Measurements from ENCODE around the gene USP21.
A peak's percentile ranks its signal among the peaks of the same experiment; 100 is the strongest.
"Not testable (repeated sequence)": the region's sequence is repeated elsewhere in the genome, so short reads cannot be mapped to it uniquely, and the experiment has no call there.

The USP21 gene

GRCh38 chr1:161113915-161114314 lies 45.4 kb upstream of the USP21 start:
- Histone ChIP-seq H3K4me3 (ENCODE audit: insufficient read depth in 1 of 2, low read depth in 1 of 2, low read length in 2 of 2) (no peak overlapping the region), H2AK5ac (ENCODE audit: low read length, severe bottlenecking) (no peak overlapping the region), H3K27ac (ENCODE audit: low read length, poor library complexity, severe bottlenecking) (no peak overlapping the region), H3K4me1 (ENCODE audit: control insufficient read depth, insufficient read depth, low read depth, low read length) (peaks cover 13% of the 10 kb centered on the region), H2AFZ (ENCODE audit: low read depth, low read length) (no peak overlapping the region), H2BK12ac (ENCODE audit: low read length in 2 of 2) (no peak overlapping the region), H3K79me1 (replicated peaks; ENCODE audit: low read length, poor library complexity, severe bottlenecking) (peaks cover 3% of the 10 kb centered on the region), H3K4ac (ENCODE audit: low read depth in 1 of 2, low read length in 2 of 2) (no peak overlapping the region), H2BK5ac (ENCODE audit: low read depth, low read length, poor library complexity, severe bottlenecking) (no peak overlapping the region), H3K9ac (ENCODE audit: low read length) (peak overlapping the region; percentile 2), H3K9me3 (ENCODE audit: control insufficient read depth, low read length) (no peaks in the 10 kb centered on the region), H4K91ac (ENCODE audit: low read length) (no peak overlapping the region), H3K4me2 (ENCODE audit: low read length, poor library complexity, severe bottlenecking) (no peak overlapping the region), H2BK120ac (ENCODE audit: low read depth, low read length) (no peak overlapping the region), H4K8ac (ENCODE audit: low read length) (no peak overlapping the region), H2BK15ac (ENCODE audit: low read depth, poor library complexity, severe bottlenecking) (no peak overlapping the region), H3K27me3 (ENCODE audit: control insufficient read depth in 1 of 2, insufficient read depth in 1 of 2, low read length in 2 of 2) (no peaks in the 10 kb centered on the region), H3K23ac (ENCODE audit: low read length in 2 of 2) (no peak overlapping the region), H3K18ac (ENCODE audit: low read depth in 1 of 2, low read length in 2 of 2) (no peak overlapping the region), H3K14ac (ENCODE audit: low read length in 2 of 2) (no peak overlapping the region), H3K36me3 (ENCODE audit: control insufficient read depth in 1 of 2, insufficient read depth in 2 of 2, low read depth in 1 of 2, low read length in 2 of 2) (peaks cover 10 to 31% of the 10 kb centered on the region in 2 experiments)
- 98% methylated on average over 1 of the region's 1 CpG for WGBS
- DNase-seq: no peak

GRCh38 chr1:161114556-161114955 lies 44.7 kb upstream of the USP21 start:
- H3K27ac ChIP-seq (ENCODE audit: low read length, poor library complexity, severe bottlenecking): no peak overlapping the region
- no peak overlapping the region for H3K14ac ChIP-seq (ENCODE audit: low read length in 2 of 2)
- H3K79me1 ChIP-seq (replicated peaks; ENCODE audit: low read length, poor library complexity, severe bottlenecking): peaks cover 8% of the 10 kb centered on the region
- H2AFZ ChIP-seq (ENCODE audit: low read depth, low read length): no peak overlapping the region
- no peak overlapping the region for H2BK15ac ChIP-seq (ENCODE audit: low read depth, poor library complexity, severe bottlenecking)
- H2AK5ac ChIP-seq (ENCODE audit: low read length, severe bottlenecking): no peak overlapping the region
- no peak overlapping the region for H2BK120ac ChIP-seq (ENCODE audit: low read depth, low read length)
- 100% methylated on average over 1 of the region's 2 CpGs for WGBS
- H3K4me2 ChIP-seq (ENCODE audit: low read length, poor library complexity, severe bottlenecking): no peak overlapping the region
- H4K8ac ChIP-seq (ENCODE audit: low read length): no peak overlapping the region
- peaks cover 14 to 29% of the 10 kb centered on the region in 2 experiments for H3K36me3 ChIP-seq (ENCODE audit: control insufficient read depth in 1 of 2, insufficient read depth in 2 of 2, low read depth in 1 of 2, low read length in 2 of 2)
- no peaks in the 10 kb centered on the region for H3K27me3 ChIP-seq (ENCODE audit: control insufficient read depth in 1 of 2, insufficient read depth in 1 of 2, low read length in 2 of 2)
- H3K9me3 ChIP-seq (ENCODE audit: control insufficient read depth, low read length): no peaks in the 10 kb centered on the region
- no peak overlapping the region for H4K91ac ChIP-seq (ENCODE audit: low read length)
- no peak overlapping the region for H3K4me3 ChIP-seq (ENCODE audit: insufficient read depth in 1 of 2, low read depth in 1 of 2, low read length in 2 of 2)
- H3K9ac ChIP-seq (ENCODE audit: low read length): peak overlapping the region; percentile 2
- H2BK5ac ChIP-seq (ENCODE audit: low read depth, low read length, poor library complexity, severe bottlenecking): no peak overlapping the region
- H3K4ac ChIP-seq (ENCODE audit: low read depth in 1 of 2, low read length in 2 of 2): no peak overlapping the region
- peak; percentile 22 for DNase-seq
- H2BK12ac ChIP-seq (ENCODE audit: low read length in 2 of 2): no peak overlapping the region
- peaks cover 18% of the 10 kb centered on the region for H3K4me1 ChIP-seq (ENCODE audit: control insufficient read depth, insufficient read depth, low read depth, low read length)
- H3K18ac ChIP-seq (ENCODE audit: low read depth in 1 of 2, low read length in 2 of 2): no peak overlapping the region
- no peak overlapping the region for H3K23ac ChIP-seq (ENCODE audit: low read length in 2 of 2)

DNA sequence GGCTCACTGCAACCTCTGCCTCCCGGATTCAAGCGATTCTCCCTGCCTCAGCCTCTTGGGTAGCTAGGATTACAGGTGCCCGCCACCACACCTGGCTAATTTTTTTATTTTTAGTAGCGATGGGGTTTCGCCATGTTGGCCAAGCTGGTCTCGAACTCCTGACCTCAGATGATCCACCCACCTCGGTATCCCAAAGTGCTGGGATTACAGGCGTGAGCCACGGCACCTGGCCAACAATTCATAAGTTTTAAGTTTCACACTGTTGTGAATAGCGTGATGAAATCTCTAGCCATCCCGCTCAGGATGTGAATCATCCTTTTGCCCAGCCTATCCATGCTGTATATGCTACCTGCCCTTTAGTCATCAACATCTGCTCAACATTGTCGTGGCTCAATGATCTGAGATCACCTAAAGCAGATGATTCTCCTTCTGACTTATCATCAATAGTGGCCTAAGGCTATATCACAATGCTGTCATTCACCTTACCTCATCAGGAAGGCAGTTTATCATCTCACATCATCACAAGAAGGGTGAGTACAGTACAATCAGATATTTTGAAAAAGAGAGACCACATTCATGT lies 44.1 kb upstream of the USP21 start:
- H3K23ac ChIP-seq (ENCODE audit: low read length in 2 of 2): no peak overlapping the region
- peak overlapping the region; percentile 13 for H3K27ac ChIP-seq (ENCODE audit: low read length, poor library complexity, severe bottlenecking)
- H3K9me3 ChIP-seq (ENCODE audit: control insufficient read depth, low read length): no peaks in the 10 kb centered on the region
- no peak overlapping the region for H3K4ac ChIP-seq (ENCODE audit: low read depth in 1 of 2, low read length in 2 of 2)
- no peak overlapping the region for H3K14ac ChIP-seq (ENCODE audit: low read length in 2 of 2)
- 64% methylated on average over 12 of the region's 12 CpGs for WGBS
- no peak overlapping the region for H2BK120ac ChIP-seq (ENCODE audit: low read depth, low read length)
- peak; percentile 84 for DNase-seq
- H2AK5ac ChIP-seq (ENCODE audit: low read length, severe bottlenecking): no peak overlapping the region
- no peak overlapping the region for H3K18ac ChIP-seq (ENCODE audit: low read depth in 1 of 2, low read length in 2 of 2)
- no peaks in the 10 kb centered on the region for H3K27me3 ChIP-seq (ENCODE audit: control insufficient read depth in 1 of 2, insufficient read depth in 1 of 2, low read length in 2 of 2)
- H3K4me2 ChIP-seq (ENCODE audit: low read length, poor library complexity, severe bottlenecking): no peak overlapping the region
- H4K91ac ChIP-seq (ENCODE audit: low read length): no peak overlapping the region
- peaks cover 20% of the 10 kb centered on the region for H3K4me1 ChIP-seq (ENCODE audit: control insufficient read depth, insufficient read depth, low read depth, low read length)
- no peak overlapping the region for H4K8ac ChIP-seq (ENCODE audit: low read length)
- H2BK5ac ChIP-seq (ENCODE audit: low read depth, low read length, poor library complexity, severe bottlenecking): no peak overlapping the region
- H3K4me3 ChIP-seq (ENCODE audit: insufficient read depth in 1 of 2, low read depth in 1 of 2, low read length in 2 of 2): no peak overlapping the region
- peaks cover 5% of the 10 kb centered on the region for H3K79me1 ChIP-seq (replicated peaks; ENCODE audit: low read length, poor library complexity, severe bottlenecking)
- H3K9ac ChIP-seq (ENCODE audit: low read length): no peak overlapping the region
- H3K36me3 ChIP-seq (ENCODE audit: control insufficient read depth in 1 of 2, insufficient read depth in 2 of 2, low read depth in 1 of 2, low read length in 2 of 2): peaks cover 9 to 32% of the 10 kb centered on the region in 2 experiments
- H2BK15ac ChIP-seq (ENCODE audit: low read depth, poor library complexity, severe bottlenecking): no peak overlapping the region
- no peak overlapping the region for H2BK12ac ChIP-seq (ENCODE audit: low read length in 2 of 2)
- H2AFZ ChIP-seq (ENCODE audit: low read depth, low read length): no peak overlapping the region

GRCh38 chr1:161115961-161116360 lies 43.3 kb upstream of the USP21 start:
- H2AK5ac ChIP-seq (ENCODE audit: low read length, severe bottlenecking); H3K14ac ChIP-seq (ENCODE audit: low read length in 2 of 2); H3K23ac ChIP-seq (ENCODE audit: low read length in 2 of 2); H2BK120ac ChIP-seq (ENCODE audit: low read depth, low read length); H2BK15ac ChIP-seq (ENCODE audit: low read depth, poor library complexity, severe bottlenecking); H2BK12ac ChIP-seq (ENCODE audit: low read length in 2 of 2); H4K8ac ChIP-seq (ENCODE audit: low read length); H3K4me2 ChIP-seq (ENCODE audit: low read length, poor library complexity, severe bottlenecking); H3K9me3 ChIP-seq (ENCODE audit: control insufficient read depth, low read length); H3K4ac ChIP-seq (ENCODE audit: low read depth in 1 of 2, low read length in 2 of 2); H3K9ac ChIP-seq (ENCODE audit: low read length); H3K27me3 ChIP-seq (ENCODE audit: control insufficient read depth in 1 of 2, insufficient read depth in 1 of 2, low read length in 2 of 2); H2AFZ ChIP-seq (ENCODE audit: low read depth, low read length); H3K18ac ChIP-seq (ENCODE audit: low read depth in 1 of 2, low read length in 2 of 2); H2BK5ac ChIP-seq (ENCODE audit: low read depth, low read length, poor library complexity, severe bottlenecking); DNase-seq; H3K79me1 ChIP-seq (replicated peaks; ENCODE audit: low read length, poor library complexity, severe bottlenecking); H4K91ac ChIP-seq (ENCODE audit: low read length): not testable (repeated sequence)
- 97% methylated on average over 6 of the region's 6 CpGs for WGBS
- peak overlapping the region; percentile 19 for H3K27ac ChIP-seq (ENCODE audit: low read length, poor library complexity, severe bottlenecking)
- peaks cover 15 to 39% of the 10 kb centered on the region in 2 experiments for H3K36me3 ChIP-seq (ENCODE audit: control insufficient read depth in 1 of 2, insufficient read depth in 2 of 2, low read depth in 1 of 2, low read length in 2 of 2)
- peak overlapping the region in 1 of 2 experiments; percentile 100 for H3K4me3 ChIP-seq (ENCODE audit: insufficient read depth in 1 of 2, low read depth in 1 of 2, low read length in 2 of 2)
- H3K4me1 ChIP-seq (ENCODE audit: control insufficient read depth, insufficient read depth, low read depth, low read length): peaks cover 25% of the 10 kb centered on the region

Measured in mesenchymal stem cell (in vitro differentiated cells and primary cell).